GDM1 (cell line): Measurements from ENCODE around the gene POLRMT.

ENCODE experiments used
- DNase-seq: peaks from one replicate; lab custom pipeline; 2025; lab: John Stamatoyannopoulos, UW

POLRMT gene

GRCh38 chr19:577439-578392, 55.6 kb downstream of the POLRMT start:
- no peak for DNase-seq

DNA sequence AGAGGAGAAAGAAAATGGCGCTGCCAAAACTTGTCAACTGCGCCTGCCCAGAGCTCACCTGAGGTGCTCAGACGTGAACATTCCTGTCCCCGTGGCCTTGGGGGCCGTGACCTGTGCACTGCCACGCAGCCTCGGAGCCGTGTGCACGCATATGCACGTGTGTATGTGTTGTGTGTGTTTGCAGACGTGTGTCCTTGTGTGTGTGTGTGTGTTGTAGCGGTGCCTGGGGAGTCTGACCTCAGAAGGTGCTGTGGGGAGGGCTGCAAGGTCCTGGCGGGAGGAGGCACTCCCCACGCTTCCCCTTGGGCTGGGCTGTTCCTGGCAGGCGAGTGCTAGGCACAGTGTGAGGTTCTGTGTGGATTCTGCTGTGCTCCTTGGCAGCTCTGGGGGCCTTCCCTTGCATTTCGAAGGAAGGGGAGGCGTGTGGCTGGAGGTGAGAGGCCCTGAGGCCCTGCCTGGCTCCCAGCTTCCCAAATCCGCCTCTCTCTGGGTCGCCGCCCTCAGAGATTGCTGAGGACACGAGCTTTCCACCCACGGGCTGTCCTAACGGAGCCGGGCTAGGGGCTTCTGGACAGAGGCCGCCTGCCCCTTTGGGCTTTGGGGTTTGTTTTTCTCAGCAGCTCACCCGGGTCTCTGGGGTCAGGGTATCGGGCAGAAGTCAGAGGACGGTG, 56.4 kb downstream of the POLRMT start:
- DNase-seq, result no peak

DNA sequence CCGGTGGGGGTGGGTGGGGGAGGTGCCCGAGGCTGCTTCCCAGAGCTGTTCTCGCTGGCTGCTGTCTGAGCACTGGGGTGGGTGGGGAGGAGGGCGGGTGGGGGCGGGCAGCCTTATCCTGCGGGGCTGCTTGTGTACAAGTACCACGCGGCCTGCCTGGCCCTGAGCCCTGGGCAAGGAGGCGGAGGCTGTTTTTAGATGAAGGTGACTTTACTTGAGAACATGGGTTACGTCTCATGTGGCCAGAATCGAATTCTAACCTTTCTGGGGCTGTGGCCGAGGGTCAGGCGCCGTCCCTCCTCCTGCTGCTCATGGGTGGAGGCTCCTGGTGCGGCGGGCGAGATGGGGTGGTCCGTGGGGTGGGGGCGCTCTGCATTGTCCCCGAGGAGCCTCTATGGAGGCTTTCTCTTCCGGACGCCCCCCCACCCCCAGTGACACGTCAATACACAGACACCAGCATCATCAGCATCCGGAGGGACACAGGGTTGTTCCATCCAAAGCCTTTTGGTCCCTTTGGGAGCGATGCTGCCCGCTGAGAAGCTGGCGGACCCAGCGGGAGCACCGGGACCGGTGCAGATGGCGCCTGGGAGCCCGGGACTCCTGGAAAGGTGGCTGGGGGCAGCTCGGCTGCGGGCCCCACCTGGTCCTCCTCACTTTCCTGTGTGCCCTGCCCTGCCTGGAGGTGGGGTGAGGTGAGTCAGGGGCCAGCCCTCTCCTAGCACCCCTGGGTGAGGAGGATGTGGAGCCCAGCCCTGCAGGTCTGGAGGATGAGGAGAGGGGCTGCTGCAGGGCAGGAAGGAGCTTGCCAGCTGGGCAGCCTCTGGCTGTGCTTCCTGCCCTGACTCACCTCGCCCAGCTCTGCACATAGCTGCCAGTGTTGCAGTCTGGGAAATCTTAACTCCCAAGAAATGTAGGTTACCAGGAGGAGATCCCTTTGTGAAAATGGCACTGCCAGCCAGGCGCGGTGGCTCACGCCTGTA, 57.5 kb downstream of the POLRMT start:
- DNase-seq, result no peak

DNA sequence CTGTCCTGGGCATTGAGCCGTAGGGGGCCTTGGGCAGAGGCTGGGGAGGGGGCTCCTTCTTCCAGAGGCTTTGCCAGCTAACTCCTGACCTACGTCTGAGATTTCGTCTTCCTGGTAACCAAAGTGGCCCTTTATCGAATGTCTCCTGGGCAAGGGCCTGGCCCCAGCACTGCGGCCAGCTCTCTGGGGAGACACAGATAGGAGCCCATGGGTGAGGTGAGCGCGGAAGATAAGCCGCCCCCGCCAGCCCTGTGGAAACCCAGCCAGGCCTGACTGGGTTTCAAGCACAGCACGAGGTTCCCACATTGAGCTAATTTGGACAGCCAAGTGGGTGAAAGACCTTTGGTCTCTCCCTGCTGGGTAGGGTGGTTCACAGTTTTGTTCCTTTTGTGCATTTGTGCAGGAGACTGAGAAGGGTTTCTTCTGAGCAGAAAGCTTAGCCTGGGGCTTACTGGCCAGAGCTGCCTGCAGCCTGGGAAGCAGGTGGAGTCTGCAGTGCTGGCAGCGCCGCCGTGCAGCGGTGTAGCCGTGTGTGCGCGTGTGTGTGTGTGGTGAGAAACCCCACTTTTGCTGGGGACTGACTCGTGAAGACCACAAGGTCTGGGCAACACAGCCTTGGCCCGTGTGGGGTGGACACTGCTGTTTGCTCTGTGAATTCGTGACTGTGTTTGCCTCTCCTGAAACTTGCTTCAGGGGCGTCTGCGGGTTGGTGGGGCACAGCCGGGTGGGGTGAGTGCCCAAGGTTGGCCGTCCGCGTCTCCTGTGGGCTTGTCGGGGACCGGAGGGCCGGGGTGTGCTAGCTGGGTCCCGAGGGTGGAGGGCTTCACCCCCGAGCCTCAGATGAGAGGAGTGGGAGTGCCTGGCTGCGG, 58.4 kb downstream of the POLRMT start:
- DNase-seq, result no peak

DNA sequence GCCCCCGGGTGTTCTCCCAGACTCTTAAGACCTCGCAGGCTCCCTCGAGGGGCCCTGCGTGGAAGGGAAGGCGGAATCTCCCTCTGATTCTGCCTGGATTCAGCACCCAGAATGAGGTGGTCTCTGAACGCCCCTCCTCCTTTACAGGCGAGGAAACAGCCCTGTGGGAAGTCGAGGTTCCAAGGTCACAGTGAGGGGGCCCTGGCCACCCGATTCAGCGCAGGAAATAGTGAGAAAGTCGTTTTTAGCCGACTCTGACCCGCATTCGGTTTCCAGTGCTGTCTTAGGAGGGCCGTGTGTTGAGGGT, 59.9 kb downstream of the POLRMT start:
- no peak for DNase-seq

GRCh38 chr19:572743-573518, 60.4 kb downstream of the POLRMT start:
- no peak for DNase-seq

DNA sequence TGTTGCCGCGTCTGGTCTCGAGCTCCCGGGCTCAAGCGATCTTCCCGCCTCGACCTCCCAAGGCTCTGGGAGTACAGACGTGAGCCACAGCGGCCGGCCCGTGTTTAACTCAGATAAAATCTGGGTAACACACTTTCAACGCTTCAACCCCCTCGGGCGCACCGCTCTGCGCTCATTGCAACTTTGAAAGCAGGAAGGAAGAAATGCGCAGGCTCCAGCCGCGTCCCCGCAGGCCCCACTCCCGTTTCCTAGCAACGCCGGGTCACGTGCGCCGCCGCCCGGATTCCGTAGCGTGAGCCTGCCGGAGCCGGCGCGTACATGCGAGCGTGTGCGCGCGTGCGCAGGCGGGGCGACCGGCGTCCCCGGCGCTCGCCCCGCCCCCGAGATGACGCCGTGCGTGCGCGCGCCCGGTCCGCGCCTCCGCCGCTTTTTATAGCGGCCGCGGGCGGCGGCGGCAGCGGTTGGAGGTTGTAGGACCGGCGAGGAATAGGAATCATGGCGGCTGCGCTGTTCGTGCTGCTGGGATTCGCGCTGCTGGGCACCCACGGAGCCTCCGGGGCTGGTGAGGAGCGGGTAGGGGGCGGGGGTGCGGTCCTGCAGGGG, 61.1 kb downstream of the POLRMT start, which contains the start of gene BSG:
Gene BSG (plus strand): TSS at position 457 of the 603 bp plus-strand sequence. CDS start 39 bp downstream, at position 496.
- DNase-seq, result peak; percentile 96

- DNase-seq, result peak; percentile 33
Observed at GRCh38 chr19:571566-571974, 61.8 kb downstream of the POLRMT start.

DNA sequence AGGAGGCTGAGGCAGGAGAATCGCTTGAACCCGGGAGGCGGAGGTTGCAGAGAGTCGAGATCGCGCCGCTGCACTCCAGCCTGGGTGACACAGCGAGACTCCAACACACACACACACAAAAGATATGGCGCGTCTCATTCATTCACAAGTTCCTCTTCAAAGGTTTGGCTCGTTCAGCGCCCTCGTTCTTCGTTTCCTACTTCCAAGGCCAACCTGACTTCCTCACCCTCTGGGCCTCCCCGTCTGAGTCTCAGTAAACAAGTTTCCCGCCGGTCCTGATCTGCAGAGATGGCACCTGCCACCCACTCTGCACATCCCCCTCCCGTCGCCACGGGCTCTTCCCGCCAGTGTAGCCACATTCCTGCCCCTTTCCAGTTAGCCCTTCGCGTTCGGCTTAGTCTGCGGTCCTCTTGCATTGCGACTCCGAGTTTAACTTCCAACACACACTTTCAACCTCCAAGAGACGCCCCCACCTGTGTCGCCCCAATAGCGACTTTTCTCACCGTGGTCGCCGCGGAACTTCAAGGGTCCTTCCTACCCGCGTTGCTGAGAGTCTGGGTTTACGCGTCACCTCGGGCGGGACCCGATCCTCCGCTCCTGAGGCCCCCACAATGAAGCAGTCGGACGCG, 62.3 kb downstream of the POLRMT start:
- peak; percentile 54 for DNase-seq

- DNase-seq, result no peak
Observed at GRCh38 chr19:570251-570686, 63.1 kb downstream of the POLRMT start.

- DNase-seq, result no peak
Observed at GRCh38 chr19:567296-567900, 65.9 kb downstream of the POLRMT start.
